Loucy (cell line): ENCODE measurements around the gene CDK5.
A peak's percentile ranks its signal among the peaks of the same experiment; 100 is the strongest.

ENCODE experiments used
- H2AFZ ChIP-seq: fragments of 200-600 bp; sonication (generic); 2 replicates; pipeline ENCODE4 v1.6.0; 2016; ENCODE audit warnings: antibody characterized with exemption, mild to moderate bottlenecking, low read length, moderate library complexity
- H3F3A ChIP-seq: fragments of 200-600 bp; 2 replicates; pipeline ENCODE4 v1.6.0; 2016; ENCODE audit warnings: antibody characterized with exemption, low read depth, mild to moderate bottlenecking
- H3K27me3 ChIP-seq: fragments of 200-600 bp; sonication (generic); 2 replicates; pipeline ENCODE4 v1.6.1; 2014; ENCODE audit warnings: low read length, mild to moderate bottlenecking; ENCODE audit not compliant: insufficient read depth, poor library complexity, severe bottlenecking
- H3K36me3 ChIP-seq: fragments of 200-600 bp; sonication (generic); 2 replicates; pipeline ENCODE4 v1.6.1; 2016; ENCODE audit warnings: low read length; ENCODE audit not compliant: insufficient read depth
- H3K4me1 ChIP-seq: fragments of 200-600 bp; sonication (generic); 2 replicates; pipeline ENCODE4 v1.5.1; 2014; ENCODE audit warnings: low read length, mild to moderate bottlenecking; ENCODE audit not compliant: insufficient read depth, poor library complexity, severe bottlenecking
- H3K4me2 ChIP-seq: fragments of 200-600 bp; sonication (generic); 2 replicates; pipeline ENCODE4 v1.6.0; 2014; ENCODE audit warnings: antibody characterized with exemption, low read length, low read depth, mild to moderate bottlenecking; ENCODE audit not compliant: poor library complexity, severe bottlenecking
- H3K4me3 ChIP-seq: fragments of 200-600 bp; sonication (generic); 2 replicates; pipeline ENCODE4 v1.5.1; 2014; ENCODE audit warnings: low read length, mild to moderate bottlenecking, mixed read lengths; ENCODE audit not compliant: poor library complexity, severe bottlenecking
- H3K79me2 ChIP-seq: fragments of 200-600 bp; sonication (generic); 2 replicates; pipeline ENCODE4 v1.6.1; 2014; ENCODE audit warnings: low read length; ENCODE audit not compliant: insufficient read depth
- H3K9ac ChIP-seq: fragments of 200-600 bp; sonication (generic); 2 replicates; pipeline ENCODE4 v1.6.0; 2014; ENCODE audit warnings: mild to moderate bottlenecking, low read depth, low read length, moderate library complexity; ENCODE audit not compliant: poor library complexity, severe bottlenecking
- H3K9me2 ChIP-seq: fragments of 200-600 bp; sonication (generic); replicated peaks from 2 replicates; pipeline ENCODE4 v1.6.1; 2016; ENCODE audit warnings: low read depth, low read length, mixed read lengths
- H3K9me3 ChIP-seq: fragments of 200-600 bp; sonication (generic); 2 replicates; pipeline ENCODE4 v1.6.1; 2014; ENCODE audit warnings: mild to moderate bottlenecking, antibody characterized with exemption, low read length, low read depth; ENCODE audit not compliant: insufficient read depth
- H4K20me1 ChIP-seq: fragments of 200-600 bp; sonication (generic); 2 replicates; pipeline ENCODE4 v1.6.0; 2014; ENCODE audit warnings: antibody characterized with exemption, low read length, mild to moderate bottlenecking; ENCODE audit not compliant: insufficient read depth, poor library complexity, severe bottlenecking
- EZH2phosphoT487 ChIP-seq: fragments of 200-600 bp; IDR thresholded peaks from 2 replicates; pipeline ENCODE4 v1.6.1; 2018; ENCODE audit warnings: antibody characterized with exemption, mild to moderate bottlenecking, moderate library complexity, borderline replicate concordance
- TF ChIP-seq, protein P1 (sequence below): fragments of 200-600 bp; sonication (generic); conservative IDR thresholded peaks from 2 replicates; pipeline ENCODE4 v1.5.1; 2014; ENCODE audit warnings: mild to moderate bottlenecking, antibody characterized with exemption, low read length

CDK5 gene

GRCh38 chr7:151015967-151016366 lies 41.7 kb downstream of the CDK5 start:
- H3K9me3 ChIP-seq = no peaks in the 10 kb centered on the region
- no peak overlapping the region for H3K4me2 ChIP-seq
- no peaks in the 10 kb centered on the region for H3K9me2 ChIP-seq
- TF ChIP-seq, protein P1, sequence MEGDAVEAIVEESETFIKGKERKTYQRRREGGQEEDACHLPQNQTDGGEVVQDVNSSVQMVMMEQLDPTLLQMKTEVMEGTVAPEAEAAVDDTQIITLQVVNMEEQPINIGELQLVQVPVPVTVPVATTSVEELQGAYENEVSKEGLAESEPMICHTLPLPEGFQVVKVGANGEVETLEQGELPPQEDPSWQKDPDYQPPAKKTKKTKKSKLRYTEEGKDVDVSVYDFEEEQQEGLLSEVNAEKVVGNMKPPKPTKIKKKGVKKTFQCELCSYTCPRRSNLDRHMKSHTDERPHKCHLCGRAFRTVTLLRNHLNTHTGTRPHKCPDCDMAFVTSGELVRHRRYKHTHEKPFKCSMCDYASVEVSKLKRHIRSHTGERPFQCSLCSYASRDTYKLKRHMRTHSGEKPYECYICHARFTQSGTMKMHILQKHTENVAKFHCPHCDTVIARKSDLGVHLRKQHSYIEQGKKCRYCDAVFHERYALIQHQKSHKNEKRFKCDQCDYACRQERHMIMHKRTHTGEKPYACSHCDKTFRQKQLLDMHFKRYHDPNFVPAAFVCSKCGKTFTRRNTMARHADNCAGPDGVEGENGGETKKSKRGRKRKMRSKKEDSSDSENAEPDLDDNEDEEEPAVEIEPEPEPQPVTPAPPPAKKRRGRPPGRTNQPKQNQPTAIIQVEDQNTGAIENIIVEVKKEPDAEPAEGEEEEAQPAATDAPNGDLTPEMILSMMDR = no peak
- no peak for TF ChIP-seq EZH2phosphoT487
- peaks cover 31% of the 10 kb centered on the region for H3K4me1 ChIP-seq
- H3F3A ChIP-seq = no peaks in the 10 kb centered on the region
- H3K27me3 ChIP-seq = no peaks in the 10 kb centered on the region
- no peaks in the 10 kb centered on the region for H3K36me3 ChIP-seq
- no peak overlapping the region for H3K4me3 ChIP-seq
- H4K20me1 ChIP-seq = no peaks in the 10 kb centered on the region
- no peak overlapping the region for H2AFZ ChIP-seq
- H3K9ac ChIP-seq = no peak overlapping the region
- H3K79me2 ChIP-seq = no peaks in the 10 kb centered on the region

DNA sequence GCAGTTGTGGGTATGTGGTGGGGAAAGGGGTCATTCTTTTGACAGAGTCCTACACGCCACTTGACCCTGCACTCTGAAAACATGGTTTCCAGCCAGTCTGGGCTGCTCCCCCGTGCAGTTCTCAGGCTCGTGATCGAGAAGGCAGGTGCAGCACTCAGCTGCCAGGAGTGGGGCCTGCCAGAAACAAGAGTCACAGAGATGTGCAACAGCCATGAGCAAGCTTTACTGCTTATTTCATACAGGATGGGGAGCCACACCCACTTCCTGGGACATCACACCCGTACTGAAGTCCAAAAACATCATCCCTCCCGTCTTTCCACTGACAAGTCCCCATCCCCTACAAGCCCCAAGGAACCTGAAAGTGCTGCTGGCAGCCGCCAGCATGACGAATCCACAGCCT lies 42.7 kb downstream of the CDK5 start:
- Histone ChIP-seq H3F3A (no peaks in the 10 kb centered on the region), H3K79me2 (no peaks in the 10 kb centered on the region), H4K20me1 (no peaks in the 10 kb centered on the region), H3K9me3 (no peaks in the 10 kb centered on the region), H3K36me3 (no peaks in the 10 kb centered on the region), H3K4me3 (no peak overlapping the region), H3K27me3 (no peaks in the 10 kb centered on the region), H2AFZ (no peak overlapping the region), H3K4me2 (peak overlapping the region; percentile 80), H3K9me2 (no peaks in the 10 kb centered on the region), H3K9ac (no peak overlapping the region), H3K4me1 (peaks cover 41% of the 10 kb centered on the region)
- TF ChIP-seq EZH2phosphoT487 = no peak
- TF ChIP-seq, protein P1 = no peak

GRCh38 chr7:151013733-151014497 lies 43.8 kb downstream of the CDK5 start:
- H3F3A ChIP-seq = no peaks in the 10 kb centered on the region
- peak overlapping the region; percentile 83 for H2AFZ ChIP-seq
- H3K4me2 ChIP-seq = peak overlapping the region; percentile 80
- peaks cover 45% of the 10 kb centered on the region for H3K4me1 ChIP-seq
- peak overlapping the region; percentile 71 for H3K4me3 ChIP-seq
- H3K9me2 ChIP-seq = no peaks in the 10 kb centered on the region
- H3K79me2 ChIP-seq = no peaks in the 10 kb centered on the region
- H3K9me3 ChIP-seq = no peaks in the 10 kb centered on the region
- no peak for TF ChIP-seq EZH2phosphoT487
- TF ChIP-seq, protein P1 = no peak
- no peaks in the 10 kb centered on the region for H3K27me3 ChIP-seq
- no peaks in the 10 kb centered on the region for H4K20me1 ChIP-seq
- no peaks in the 10 kb centered on the region for H3K36me3 ChIP-seq
- H3K9ac ChIP-seq = peak overlapping the region; percentile 74
